ENCODE data around the gene TRAPPC5. TPM values are rescaled to one million over a fixed set of nuclear protein-coding genes. Genes with fewer than 3 reads are reported as not detected.

Gene TRAPPC5
- total and polyA plus RNA-seq, 10 of the 15 experiments (the other 5 are each of a cell fraction or from before 2014, with no cell fraction given): 4.2 to 210 (median 89.1) TPM

GRCh38 chr19:7677669-7678311 is 2.8 kb upstream of the TRAPPC5 start:
- BruUV-seq (replicated peaks): no TSS peak
- POLR2A ChIA-PET: no interaction called here
- H3K79me2 ChIP-seq (ENCODE audit: control insufficient read depth, insufficient read depth, low read length): peaks cover 21% of the 10 kb centered on the region
- H3K27me3 ChIP-seq (replicated peaks in 1 of 2; ENCODE audit: control insufficient read depth in 2 of 2, insufficient read depth in 2 of 2, low read length in 1 of 2): peaks cover 0 to under 1% of the 10 kb centered on the region in 2 experiments; a peak in 3 of 4 replicates
- peaks cover 44% of the 10 kb centered on the region for H3K4me1 ChIP-seq (ENCODE audit: control insufficient read depth, insufficient read depth, low read length)
- peaks cover 0 to 3% of the 10 kb centered on the region in 2 experiments; a peak in 2 of 4 replicates for H3K36me3 ChIP-seq (ENCODE audit: control insufficient read depth in 2 of 2, insufficient read depth in 2 of 2, low read length in 1 of 2)
- DNase-seq (ENCODE audit: low read depth, low spot score) (no peak), FAIRE-seq (no peak), ATAC-seq (no peak)
- TF ChIP-seq NR2F1 (conservative IDR thresholded peaks at IDR 0.05) (no peak), CBX5 (IDR thresholded peaks at IDR 0.05; ENCODE audit: low read depth) (no peak), MYB (IDR thresholded peaks at IDR 0.05; ENCODE audit: borderline replicate concordance, low read depth, low read length) (no peak)
- TF ChIP-seq, protein P1, sequence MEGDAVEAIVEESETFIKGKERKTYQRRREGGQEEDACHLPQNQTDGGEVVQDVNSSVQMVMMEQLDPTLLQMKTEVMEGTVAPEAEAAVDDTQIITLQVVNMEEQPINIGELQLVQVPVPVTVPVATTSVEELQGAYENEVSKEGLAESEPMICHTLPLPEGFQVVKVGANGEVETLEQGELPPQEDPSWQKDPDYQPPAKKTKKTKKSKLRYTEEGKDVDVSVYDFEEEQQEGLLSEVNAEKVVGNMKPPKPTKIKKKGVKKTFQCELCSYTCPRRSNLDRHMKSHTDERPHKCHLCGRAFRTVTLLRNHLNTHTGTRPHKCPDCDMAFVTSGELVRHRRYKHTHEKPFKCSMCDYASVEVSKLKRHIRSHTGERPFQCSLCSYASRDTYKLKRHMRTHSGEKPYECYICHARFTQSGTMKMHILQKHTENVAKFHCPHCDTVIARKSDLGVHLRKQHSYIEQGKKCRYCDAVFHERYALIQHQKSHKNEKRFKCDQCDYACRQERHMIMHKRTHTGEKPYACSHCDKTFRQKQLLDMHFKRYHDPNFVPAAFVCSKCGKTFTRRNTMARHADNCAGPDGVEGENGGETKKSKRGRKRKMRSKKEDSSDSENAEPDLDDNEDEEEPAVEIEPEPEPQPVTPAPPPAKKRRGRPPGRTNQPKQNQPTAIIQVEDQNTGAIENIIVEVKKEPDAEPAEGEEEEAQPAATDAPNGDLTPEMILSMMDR (IDR thresholded peaks at IDR 0.05 in 2 of 3, conservative IDR thresholded peaks at IDR 0.05 in 1 of 3; ENCODE audit: control insufficient read depth in 2 of 3, extremely low read depth in 1 of 3, insufficient read depth in 1 of 3, low read depth in 3 of 3, low read length in 3 of 3): 0 out of 6 replicates have a peak, but pooled peaks of 1 of the 3 experiments have one; percentile 8
- intact Hi-C loops (cut with micrococcal nuclease; ENCODE audit: unreplicated experiment) (loop anchor here (10.0 kb wide), 1 partner anchor 293 kb away; no protein-coding TSS in a partner anchor), in situ Hi-C loops (cut with MboI) (no loop called here)
- H3K4me2 ChIP-seq (ENCODE audit: control insufficient read depth, insufficient read depth): no peak overlapping the region
- H2AFZ ChIP-seq (ENCODE audit: control insufficient read depth, low read depth, low read length): no peak overlapping the region
- H3K4me3 ChIP-seq: no peak overlapping the region
- no peak overlapping the region for H3K27ac ChIP-seq (ENCODE audit: control insufficient read depth, insufficient read depth)
- 14% methylated on average over 12 of the region's 12 CpGs for WGBS (ENCODE audit: insufficient coverage, insufficient replicate concordance, low lambda C conversion rate, missing lambda C conversion rate)
- no peaks in the 10 kb centered on the region for H4K20me1 ChIP-seq (ENCODE audit: control insufficient read depth, insufficient read depth)
- H3K9me3 ChIP-seq (replicated peaks; ENCODE audit: control insufficient read depth, insufficient read depth, low read length): no peaks in the 10 kb centered on the region; the same call in 2 of the 3 replicates
- CTCF ChIA-PET: interaction anchor here (0.5 to 3.6 kb wide), 6 partner anchors 109 to 128 kb away, joined by 3 to 20 read pairs (median 6); no protein-coding TSS in a partner anchor
- SMC1A ChIA-PET (ENCODE audit: uncharacterized antibody, unreplicated experiment): interaction anchor here (0.6 to 2.9 kb wide), 4 partner anchors 20 to 123 kb away, joined by 3 to 12 read pairs (median 7); no protein-coding TSS in a partner anchor
- H3K9ac ChIP-seq (ENCODE audit: control insufficient read depth, insufficient read depth, low read length): no peak overlapping the region
- RAD21 ChIA-PET (ENCODE audit: unreplicated experiment): interaction anchor here (0.9 kb wide), 1 partner anchor 73 kb away, joined by 3 read pairs; no protein-coding TSS in a partner anchor

Data from GM12878 (cell line).